GM10847 (cell line): ENCODE results near the gene FRMPD1.

Source experiments
- POLR2A ChIP-seq: IDR thresholded peaks from 2 replicates; pipeline ENCODE4 v1.6.1; 2011; ENCODE audit not compliant: insufficient read length; ENCODE audit errors: extremely low read depth

FRMPD1 gene, protein sequence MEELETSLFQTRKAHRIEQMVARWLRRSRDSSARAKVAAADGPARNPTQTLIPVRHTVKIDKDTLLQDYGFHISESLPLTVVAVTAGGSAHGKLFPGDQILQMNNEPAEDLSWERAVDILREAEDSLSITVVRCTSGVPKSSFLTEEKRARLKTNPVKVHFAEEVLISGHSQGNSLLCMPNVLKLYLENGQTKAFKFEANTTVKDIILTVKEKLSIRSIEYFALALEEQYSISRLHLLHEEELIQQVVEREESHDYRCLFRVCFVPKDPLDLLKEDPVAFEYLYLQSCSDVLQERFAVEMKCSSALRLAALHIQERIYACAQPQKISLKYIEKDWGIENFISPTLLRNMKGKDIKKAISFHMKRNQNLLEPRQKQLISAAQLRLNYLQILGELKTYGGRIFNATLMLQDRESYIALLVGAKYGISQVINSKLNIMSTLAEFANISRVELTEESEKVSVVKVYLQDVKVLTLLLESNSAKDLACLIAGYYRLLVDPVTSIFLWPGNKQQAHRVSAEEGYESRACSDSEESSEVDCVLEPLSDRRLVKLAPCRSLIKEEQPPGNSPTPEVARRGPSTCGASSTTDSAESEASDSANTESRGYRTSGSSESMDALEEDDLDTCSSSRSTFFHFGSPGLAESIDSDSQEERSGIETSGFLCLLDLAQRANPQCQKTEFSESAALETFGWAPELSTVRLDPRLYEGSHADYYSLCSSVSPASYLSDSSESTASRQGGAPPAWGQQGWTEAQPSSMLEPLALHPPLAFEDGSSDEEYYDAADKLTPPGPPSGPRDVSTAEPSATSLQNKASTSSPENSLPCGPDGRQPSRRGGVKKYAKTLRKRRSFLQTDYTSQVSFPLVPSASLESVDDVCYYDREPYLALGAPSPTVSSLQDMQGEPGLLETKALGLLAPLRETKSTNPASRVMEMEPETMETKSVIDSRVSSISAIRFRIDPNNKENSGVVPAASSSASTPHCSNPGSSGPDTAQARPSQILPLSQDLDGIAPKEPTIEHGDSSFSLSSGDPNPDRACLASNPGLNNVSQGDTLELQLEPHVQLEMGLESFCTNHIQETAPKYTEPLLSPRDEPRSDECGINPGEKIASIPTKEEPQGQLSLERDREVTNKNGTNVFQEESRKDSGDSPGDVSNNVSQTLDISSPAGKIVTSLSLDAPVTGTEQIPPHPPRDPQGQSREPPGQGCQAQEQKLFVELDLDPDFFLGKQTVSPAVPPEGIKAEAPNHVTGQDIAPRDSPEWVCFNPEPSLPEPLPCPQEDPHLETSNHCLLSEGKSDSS (N-terminal part only)

GRCh38 chr9:37650873-37651768, at the start of gene FRMPD1:
FRMPD1 (plus strand) TSS chr9:37650954; CDS start chr9:37692642, 41,688 bp downstream.
- TF ChIP-seq POLR2A, result no peak

DNA sequence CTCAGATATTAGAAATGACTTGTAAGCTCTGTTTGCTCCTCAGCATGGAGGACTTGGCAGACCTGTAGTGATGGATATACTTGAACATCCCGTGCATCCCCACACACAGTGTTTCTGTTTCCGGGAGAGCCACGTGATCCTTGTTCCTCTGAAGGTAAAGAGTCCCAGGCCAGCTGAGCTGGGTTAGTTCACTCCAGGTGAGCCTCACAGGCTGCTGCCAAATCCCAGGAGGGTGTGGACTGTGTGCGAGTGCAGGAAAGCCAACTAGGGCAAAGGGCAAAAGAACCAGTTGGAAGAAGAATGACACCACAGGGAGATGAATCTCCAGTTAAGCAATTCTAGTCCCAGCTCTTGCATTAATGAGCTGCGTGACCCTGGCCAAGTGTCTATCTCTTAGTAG, 47.9 kb upstream of the FRMPD1 start:
- TF ChIP-seq POLR2A, result no peak

GRCh38 chr9:37604296-37604695, 46.5 kb upstream of the FRMPD1 start:
- no peak for TF ChIP-seq POLR2A

GRCh38 chr9:37608250-37608649, 42.5 kb upstream of the FRMPD1 start:
- TF ChIP-seq POLR2A, result no peak

- TF ChIP-seq POLR2A, result no peak
Measured at GRCh38 chr9:37609735-37610397, 40.9 kb upstream of the FRMPD1 start.

GRCh38 chr9:37611014-37611413, 39.7 kb upstream of the FRMPD1 start:
- TF ChIP-seq POLR2A, result no peak

- TF ChIP-seq POLR2A, result no peak
Measured at GRCh38 chr9:37611961-37612360, 38.8 kb upstream of the FRMPD1 start.

DNA sequence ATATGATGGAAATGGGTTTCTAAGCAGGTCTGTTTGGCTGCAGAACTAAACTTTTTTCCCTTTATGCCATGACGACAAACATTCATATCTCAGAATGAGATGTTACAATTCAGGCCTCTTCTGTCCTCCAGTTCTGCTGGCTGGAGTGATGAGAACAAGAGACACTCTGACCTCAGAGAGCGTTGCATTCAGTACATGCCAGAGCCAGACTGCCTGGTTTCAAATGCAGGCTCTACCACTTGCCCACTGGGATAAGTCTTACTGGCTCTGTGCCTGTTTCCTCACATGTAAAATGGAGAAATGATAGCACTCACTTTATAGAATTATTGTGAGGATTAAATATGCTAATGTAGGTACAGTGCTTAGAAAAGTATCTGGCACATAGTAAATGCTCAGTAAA, 33.6 kb upstream of the FRMPD1 start:
- no peak for TF ChIP-seq POLR2A

GRCh38 chr9:37617832-37618231, 32.9 kb upstream of the FRMPD1 start:
- no peak for TF ChIP-seq POLR2A

DNA sequence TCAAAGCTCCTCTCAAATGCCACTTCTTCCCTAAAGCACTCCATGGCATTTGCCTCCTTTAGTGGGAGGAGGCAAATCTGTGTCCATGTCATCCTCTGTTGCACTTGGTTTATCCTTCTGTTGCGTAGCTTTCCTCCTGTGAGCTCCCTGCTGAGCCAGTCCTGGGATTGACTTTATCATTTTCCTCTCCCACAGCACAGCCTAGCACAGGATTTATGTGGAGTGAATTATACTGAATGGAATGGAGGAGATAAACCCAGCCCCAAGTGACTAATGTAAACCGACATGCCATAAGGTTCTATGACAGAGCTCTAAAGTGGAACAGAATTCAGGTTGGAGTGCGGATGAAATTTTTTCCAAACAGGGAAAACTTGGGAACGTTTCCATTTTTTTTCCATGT, 31.9 kb upstream of the FRMPD1 start:
- no peak for TF ChIP-seq POLR2A

DNA sequence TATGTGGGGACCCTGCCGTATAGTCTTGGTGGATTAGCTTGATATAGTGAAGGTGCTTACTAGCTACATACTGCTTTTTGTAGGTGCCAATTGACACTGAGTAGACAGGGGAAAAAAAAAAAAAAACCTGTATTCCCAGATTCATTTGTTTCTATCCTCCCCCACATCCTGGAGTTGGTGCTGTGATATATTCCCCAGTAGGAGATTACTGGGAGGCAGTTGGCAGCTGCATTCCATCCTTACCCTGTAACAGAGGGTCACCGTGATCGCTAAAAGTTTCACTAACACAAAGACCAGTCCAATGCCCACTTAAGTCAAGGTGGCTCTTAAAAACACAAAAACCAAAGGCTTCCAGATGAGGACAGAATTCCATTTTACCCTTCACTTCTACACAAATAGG, 30.9 kb upstream of the FRMPD1 start:
- no peak for TF ChIP-seq POLR2A

- TF ChIP-seq POLR2A, result no peak
Measured at GRCh38 chr9:37620396-37620795, 30.4 kb upstream of the FRMPD1 start.

DNA sequence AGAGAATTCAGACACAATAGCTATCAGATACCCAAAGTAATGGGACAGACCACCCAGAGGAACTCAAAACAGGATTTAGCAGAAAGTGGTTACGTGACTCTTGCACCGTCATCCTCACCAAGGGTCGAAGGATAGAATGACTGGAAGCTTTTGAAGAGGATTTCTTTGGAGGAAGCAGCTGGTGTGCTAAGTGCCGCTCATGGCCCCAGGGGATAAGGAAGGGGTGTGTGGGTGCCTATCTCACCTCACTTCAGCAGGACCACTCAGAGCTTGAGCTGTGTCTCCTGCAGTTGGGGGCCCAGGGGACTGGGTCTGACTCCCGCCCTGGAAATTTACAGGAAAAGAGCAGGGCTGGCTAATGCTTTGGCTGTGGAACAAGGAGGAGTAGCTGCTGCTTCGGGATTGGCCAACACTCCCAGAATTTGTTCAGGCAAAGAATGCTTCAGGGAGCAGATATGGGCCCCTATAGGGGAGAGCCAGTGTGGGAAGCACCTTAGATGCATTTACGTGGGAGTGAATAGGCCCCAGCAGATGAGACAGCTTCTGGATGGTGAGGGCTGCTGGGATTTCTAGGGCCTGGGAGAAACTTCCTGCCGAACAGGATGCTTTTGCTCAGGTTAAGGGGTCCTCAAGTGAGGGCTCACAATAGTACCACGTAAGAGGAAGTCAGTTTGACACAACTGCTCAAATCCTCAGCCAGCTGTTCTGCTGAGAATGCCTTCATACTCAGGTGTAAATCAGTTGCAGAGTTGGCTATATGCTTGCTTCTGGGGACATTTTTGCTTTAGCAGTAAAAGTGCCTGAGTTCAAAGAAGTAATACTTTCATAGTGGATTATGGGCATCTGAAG, 29.3 kb upstream of the FRMPD1 start:
- no peak for TF ChIP-seq POLR2A
